Left lobe of liver (tissue), 2 donors: Measurements from ENCODE around the gene ARCN1. TPM values are rescaled to one million over a fixed set of nuclear protein-coding genes. Genes with fewer than 3 reads are reported as not detected.

Experiments used
- ATAC-seq: fragments of 200-7000 bp; cut with Tn5 transposase; one replicate; pipeline ENCODE4 v1.9.1; 2020; ENCODE audit warnings: mild to moderate bottlenecking, moderate library complexity
- DNase-seq: peaks from one replicate; pipeline ENCODE4 v3.0.0-alpha.2; 2020; ENCODE audit warnings: low spot score
- total RNA-seq: library from RNA; stranded (reverse); gene quantifications from one replicate; pipeline ENCODE4 v1.2.1, GENCODE V29; 2021
- donor health status: DM: no; HTN: no; CAD: no; lungs with moderate emphysema.
- donor health status: DM: no; HTN: yes; CAD: no.

Gene ARCN1
- total RNA-seq, 1 donor from 2014 or later, result 61.0 TPM

DNA sequence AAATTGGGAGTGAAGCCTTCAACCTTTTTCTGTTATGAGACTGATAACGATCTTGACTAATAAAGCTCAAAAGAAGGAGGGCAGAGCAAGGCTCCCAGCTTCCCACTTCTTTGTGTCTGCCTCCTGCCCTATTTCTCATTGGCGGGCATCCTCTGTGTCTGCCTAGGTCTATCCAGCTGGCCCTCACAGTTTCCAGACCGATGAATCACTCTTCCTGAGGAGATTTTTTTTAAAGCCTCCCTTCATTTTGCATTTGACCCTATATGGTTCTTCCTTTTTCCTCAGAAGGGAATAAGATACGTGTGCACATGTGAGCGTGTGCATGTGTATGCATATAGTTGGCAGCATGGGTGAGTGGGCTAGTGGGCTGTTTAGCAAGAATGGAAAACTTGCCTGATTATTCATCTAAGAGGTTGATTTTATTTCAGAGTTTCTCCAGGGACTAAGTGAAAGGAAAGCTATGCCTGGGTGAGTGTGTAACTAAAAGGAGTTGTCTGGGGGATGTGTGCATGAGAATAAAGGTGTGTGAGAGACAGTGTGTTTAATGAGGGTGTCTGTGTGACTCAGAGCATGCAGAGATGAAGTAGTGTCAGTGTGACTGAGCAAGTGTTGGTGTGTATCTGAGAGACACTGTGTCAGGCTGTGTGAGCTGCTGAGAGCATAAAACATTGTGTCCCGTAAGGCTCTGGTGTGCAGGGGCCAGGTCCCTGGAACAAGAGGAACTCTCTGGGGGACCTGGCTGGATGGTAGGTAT is 47.4 kb downstream of the ARCN1 start:
- no peak for DNase-seq
- ATAC-seq, result peak; percentile 14

DNA sequence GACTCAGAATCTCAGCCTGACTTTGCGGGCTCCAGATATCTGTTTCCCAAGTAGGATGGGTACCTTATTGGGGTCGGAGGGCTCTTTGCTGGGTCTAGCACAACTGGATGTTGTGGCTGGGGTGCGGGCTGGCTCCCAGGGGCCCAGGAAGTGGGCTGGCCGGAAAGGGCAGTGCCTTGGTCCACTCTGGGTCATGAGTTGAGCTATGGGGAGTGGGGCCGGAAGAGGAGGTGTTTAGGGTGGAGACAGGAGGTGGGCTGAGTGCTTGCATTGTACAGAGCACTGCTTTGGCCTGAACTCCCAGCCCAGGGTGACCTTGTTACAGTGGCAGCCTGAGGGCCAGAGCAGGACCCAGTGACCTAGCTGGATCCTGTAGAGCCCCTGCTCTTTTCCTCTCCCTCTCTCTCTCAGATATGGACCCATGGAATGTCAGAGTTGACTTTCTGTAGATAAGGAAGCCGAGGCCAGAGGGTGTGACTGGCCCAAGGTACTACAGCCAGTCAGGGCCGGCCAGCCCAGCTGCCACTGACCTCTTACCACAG is 48.4 kb downstream of the ARCN1 start:
- ATAC-seq (no peak), DNase-seq (no peak)

- peak; percentile 65 for ATAC-seq
- DNase-seq, result peak; percentile 61
These were observed 49.0 kb downstream of the ARCN1 start for GRCh38 chr11:118621071-118621783.

- no peak for ATAC-seq
- no peak for DNase-seq
These were observed 49.7 kb downstream of the ARCN1 start for GRCh38 chr11:118621784-118622375.

DNA sequence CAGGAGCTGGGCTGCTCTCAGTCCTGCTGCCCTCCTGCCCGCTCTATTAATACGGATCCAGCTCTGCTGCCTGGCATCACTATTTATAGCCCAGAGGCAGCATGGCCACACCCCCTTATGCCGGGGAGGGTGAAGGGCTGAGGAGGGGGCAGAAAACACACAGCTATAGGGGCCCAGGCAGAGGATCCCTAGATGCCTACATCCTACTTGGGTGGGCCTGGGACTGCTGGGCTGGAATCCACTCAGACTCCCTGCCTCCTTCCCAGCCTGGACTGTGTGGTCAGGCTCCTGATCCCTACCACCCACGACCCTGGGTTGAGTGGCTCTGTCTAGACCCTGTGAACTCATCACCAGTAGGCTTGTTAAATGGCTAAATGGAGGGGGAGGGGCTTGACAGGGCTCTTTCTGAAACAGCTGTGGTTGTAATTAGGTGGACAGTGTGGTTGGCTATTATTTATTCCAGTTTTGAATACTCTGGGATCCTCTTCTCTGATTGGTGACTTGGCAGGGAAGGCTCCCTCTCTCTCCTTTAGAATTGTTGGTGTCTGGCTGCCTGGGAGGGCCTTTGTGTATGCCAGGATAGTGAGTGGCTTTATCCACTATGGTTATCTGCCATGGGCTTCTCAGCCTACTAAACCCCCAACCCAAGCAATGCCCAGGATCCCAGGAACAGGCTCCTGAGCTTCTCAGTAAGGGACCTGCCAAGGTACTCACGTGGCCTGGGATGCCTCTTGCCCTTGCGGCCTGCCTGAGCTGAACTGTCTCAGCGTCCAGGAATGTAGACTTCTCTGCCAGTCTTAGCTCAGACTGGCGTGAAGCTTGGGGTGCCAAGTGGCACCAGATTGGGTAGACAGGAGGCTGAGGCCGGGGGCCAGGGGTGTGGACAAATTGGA is 50.4 kb downstream of the ARCN1 start:
- DNase-seq (no peak), ATAC-seq (peak; percentile 14)

DNA sequence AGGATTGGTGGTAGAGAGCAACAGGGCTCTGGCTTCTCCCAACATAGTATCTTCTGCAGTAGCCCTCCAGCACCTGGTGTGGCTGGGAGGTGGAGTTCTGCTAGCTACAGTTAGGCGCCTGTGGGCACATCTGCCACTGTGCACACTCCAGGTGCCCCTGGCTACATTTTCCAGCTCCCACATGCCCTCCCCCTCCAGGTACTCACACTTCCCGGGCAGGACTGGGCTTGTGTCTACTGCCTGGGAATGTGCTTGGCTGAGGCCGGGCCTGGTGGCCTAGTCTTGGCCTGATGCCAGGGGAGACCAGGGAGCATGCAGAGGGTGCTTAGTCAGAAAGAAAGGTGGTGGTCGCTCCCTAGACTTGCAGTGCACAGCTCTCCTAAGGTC is 51.1 kb downstream of the ARCN1 start:
- ATAC-seq, result no peak
- no peak for DNase-seq

DNA sequence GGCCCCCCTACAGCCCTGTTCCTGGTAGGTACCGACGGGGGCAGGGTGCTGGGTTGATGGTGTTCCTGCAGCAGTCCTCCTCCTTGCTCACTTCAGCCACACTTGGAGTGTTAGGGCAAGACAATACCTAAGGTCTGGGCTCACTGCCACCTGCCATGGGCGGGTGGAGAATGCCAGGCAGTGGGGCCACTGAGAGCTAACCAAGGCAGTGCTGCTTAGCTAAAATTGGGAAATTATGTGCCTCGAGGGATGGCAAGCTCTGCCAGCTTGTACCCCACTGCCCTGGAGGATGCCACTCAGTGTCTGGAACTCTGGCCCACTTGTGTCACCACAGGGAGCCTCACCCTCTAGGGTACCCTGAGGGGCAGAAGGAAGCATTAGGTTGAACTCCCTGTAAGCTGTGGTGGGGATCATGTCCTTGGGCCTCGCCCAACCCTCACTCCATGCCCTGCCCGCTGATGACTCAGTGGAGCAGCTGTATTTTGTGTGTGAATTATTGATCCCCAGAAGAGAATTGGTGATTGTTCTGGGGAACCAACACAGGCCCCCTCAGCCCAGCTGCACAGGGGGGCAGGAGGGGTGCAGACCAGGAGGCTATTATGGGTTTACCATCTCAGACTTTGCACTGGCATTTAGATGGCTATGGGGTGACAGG is 53.0 kb downstream of the ARCN1 start:
- ATAC-seq (no peak), DNase-seq (no peak)

- ATAC-seq, result no peak
These were observed 53.8 kb downstream of the ARCN1 start for GRCh38 chr11:118625976-118626375.

DNA sequence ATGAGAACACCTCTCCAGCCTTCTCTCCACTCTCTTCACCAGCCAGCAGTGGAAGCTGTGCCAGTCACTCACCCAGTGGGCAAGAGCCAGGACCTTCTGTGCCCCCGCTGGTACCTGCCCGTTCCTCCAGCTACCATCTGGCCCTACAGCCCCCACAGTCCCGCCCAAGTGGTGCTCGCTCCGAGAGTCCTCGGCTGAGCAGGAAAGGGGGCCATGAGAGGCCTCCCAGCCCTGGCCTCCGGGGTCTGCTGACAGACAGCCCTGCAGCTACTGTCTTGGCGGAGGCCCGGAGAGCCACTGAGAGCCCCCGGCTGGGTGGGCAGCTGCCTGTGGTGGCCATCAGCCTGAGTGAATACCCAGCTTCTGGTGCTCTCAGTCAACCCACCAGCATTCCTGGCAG is 55.4 kb downstream of the ARCN1 start:
- ATAC-seq, result no peak
- DNase-seq, result no peak

More at GRCh38 chr11:118625976-118626375, 53.8 kb downstream of the ARCN1 start:
- no peak for DNase-seq

GRCh38 chr11:118628031-118628430 is 55.8 kb downstream of the ARCN1 start:
- ATAC-seq (no peak), DNase-seq (no peak)

DNA sequence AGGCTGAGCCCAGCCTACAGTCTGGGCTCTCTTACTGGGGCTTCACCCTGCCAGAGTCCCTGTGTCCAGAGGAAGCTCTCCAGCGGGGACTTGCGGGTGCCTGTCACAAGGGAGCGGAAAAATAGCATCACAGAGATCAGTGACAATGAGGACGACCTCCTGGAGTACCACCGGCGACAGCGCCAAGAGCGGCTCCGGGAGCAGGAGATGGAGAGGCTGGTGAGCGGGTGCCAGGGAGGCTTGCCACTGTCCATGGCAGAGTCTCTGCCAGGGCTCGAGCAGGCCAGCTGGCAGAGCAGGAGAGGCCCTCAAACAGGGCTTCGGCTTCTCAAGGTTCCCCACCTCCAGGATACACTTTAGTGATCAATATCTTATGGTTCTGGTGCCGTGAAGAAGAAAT is 56.2 kb downstream of the ARCN1 start:
- DNase-seq (no peak), ATAC-seq (no peak)

- ATAC-seq (no peak), DNase-seq (no peak)
These were observed 56.8 kb downstream of the ARCN1 start for GRCh38 chr11:118628861-118629549.

GRCh38 chr11:118629761-118630661 is 57.8 kb downstream of the ARCN1 start:
- ATAC-seq (no peak), DNase-seq (no peak)

DNA sequence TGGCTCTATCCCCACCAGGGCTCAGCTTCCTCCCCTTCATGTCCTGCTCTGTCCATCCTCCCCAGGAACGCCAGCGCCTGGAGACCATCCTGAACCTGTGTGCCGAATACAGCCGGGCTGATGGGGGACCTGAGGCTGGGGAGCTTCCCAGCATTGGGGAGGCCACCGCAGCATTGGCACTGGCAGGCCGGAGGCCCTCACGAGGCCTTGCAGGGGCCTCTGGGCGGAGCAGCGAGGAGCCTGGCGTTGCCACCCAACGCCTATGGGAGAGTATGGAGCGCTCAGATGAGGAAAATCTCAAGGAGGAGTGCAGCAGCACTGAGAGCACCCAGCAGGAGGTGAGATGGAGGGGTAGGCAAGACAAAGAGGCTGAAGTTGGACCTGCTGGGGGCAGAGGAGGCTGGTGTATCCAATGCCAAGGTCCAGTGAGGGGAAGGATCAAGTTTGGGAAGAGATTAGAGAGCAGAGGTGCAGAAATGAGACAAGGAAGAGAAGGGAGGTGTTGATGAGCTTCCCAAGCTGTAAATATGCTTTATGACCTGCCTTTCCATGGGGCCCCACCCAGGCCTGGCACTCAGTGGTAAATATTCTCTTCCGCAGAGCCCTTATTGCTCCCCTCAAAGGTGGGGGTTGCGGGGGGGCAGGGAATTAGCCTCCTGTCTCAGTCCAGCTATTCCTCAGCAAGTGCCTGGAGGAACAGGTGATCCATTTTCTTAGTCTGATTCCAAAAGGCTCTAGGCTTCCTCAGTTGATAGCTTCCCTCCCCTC is 59.1 kb downstream of the ARCN1 start:
- no peak for ATAC-seq
- DNase-seq, result no peak

GRCh38 chr11:118632577-118633318 is 60.5 kb downstream of the ARCN1 start:
- ATAC-seq (no peak), DNase-seq (no peak)

- no peak for DNase-seq
- ATAC-seq, result no peak
These were observed 61.1 kb downstream of the ARCN1 start for GRCh38 chr11:118633319-118633690.

- no peak for DNase-seq
- ATAC-seq, result no peak
These were observed 61.8 kb downstream of the ARCN1 start for GRCh38 chr11:118633979-118634378.
